T-cell (primary cell): ENCODE data around the gene PRRC2B. TPM values are rescaled to one million over a fixed set of nuclear protein-coding genes. Genes with fewer than 3 reads are reported as not detected.

ENCODE experiments used
- ATAC-seq, 4 experiments: fragments of 200-7000 bp in 3 of 4; fragments of 150-1000 bp in 1 of 4; cut with Tn5 transposase; replicated peaks in 1 of 4; 1 replicate in 3 of 4; 2 replicates in 1 of 4; pipeline ENCODE4 v1.10.0; 2021; ENCODE audit warnings: moderate library complexity in 3 of 4, mild to moderate bottlenecking in 2 of 4, moderate number of reproducible peaks in 1 of 4
- CTCF ChIA-PET, 2 donors: fragments of 300-600 bp; sonication (Branson Sonifier 250); formaldehyde crosslinking; loops; one replicate each; lab custom pipeline; 2022; ENCODE audit warnings: antibody characterized with exemption in 2 of 2; lab: Charles Lee
- POLR2A ChIA-PET, 2 donors: fragments of 300-600 bp; sonication (Branson Sonifier 250); formaldehyde crosslinking; loops; one replicate each; lab custom pipeline; 2022; ENCODE audit warnings: antibody characterized with exemption in 2 of 2; lab: Charles Lee
- DNase-seq, 35 experiments: peaks; one replicate each; pipeline versions ENCODE4 v3.0.0 to v3.0.0-alpha.2; 2013 to 2023
- H3K27ac ChIP-seq: one replicate; pipeline ENCODE4 v1.5.1; 2013; ENCODE audit warnings: low read length
- H3K27me3 ChIP-seq, 2 experiments: replicated peaks in 1 of 2; 1 replicate in 1 of 2; 2 replicates in 1 of 2; pipeline versions ENCODE4 v1.6.1 to v1.7.0; 2013; ENCODE audit warnings: low read length in 1 of 2, mixed read lengths in 1 of 2; ENCODE audit not compliant: control insufficient read depth in 2 of 2, insufficient read depth in 2 of 2; ENCODE audit errors: extremely low read depth in 1 of 2
- H3K36me3 ChIP-seq, 2 donors: 1 replicate in 1 of 2; 2 replicates in 1 of 2; pipeline versions ENCODE4 v1.6.1 to v1.7.0; 2013; ENCODE audit warnings: low read length in 1 of 2; ENCODE audit not compliant: control insufficient read depth in 2 of 2, insufficient read depth in 1 of 2; ENCODE audit errors: extremely low read depth in 1 of 2
- H3K4me1 ChIP-seq, 2 experiments: 1 replicate in 1 of 2; 2 replicates in 1 of 2; pipeline versions ENCODE4 v1.6.1 to v1.7.0; 2013; ENCODE audit warnings: low read length in 2 of 2, mixed read lengths in 1 of 2; ENCODE audit not compliant: insufficient read depth in 2 of 2, control insufficient read depth in 1 of 2; ENCODE audit errors: extremely low read depth in 1 of 2
- H3K4me3 ChIP-seq, 2 donors: 1 replicate in 1 of 2; 2 replicates in 1 of 2; pipeline versions ENCODE4 v1.5.1 to v1.7.0; 2013; ENCODE audit warnings: mild to moderate bottlenecking in 2 of 2, low read length in 1 of 2, moderate library complexity in 1 of 2; ENCODE audit not compliant: control insufficient read depth in 1 of 2; ENCODE audit errors: extremely low read depth in 1 of 2
- H3K9me3 ChIP-seq: 2 replicates; pipeline ENCODE4 v1.7.0; 2013
- H3K27ac Mint-ChIP-seq, 2 donors: one replicate each; pipeline ENCODE4 v1.8.0; 2020 to 2021; ENCODE audit warnings: mild to moderate bottlenecking in 2 of 2, mixed read lengths in 2 of 2
- H3K27me3 Mint-ChIP-seq, 2 donors: one replicate each; pipeline ENCODE4 v1.8.0; 2021 to 2022; ENCODE audit warnings: mixed read lengths in 2 of 2
- H3K36me3 Mint-ChIP-seq: one replicate; pipeline ENCODE4 v1.8.0; 2021; ENCODE audit warnings: mixed read lengths
- H3K4me1 Mint-ChIP-seq, 3 donors: one replicate each; pipeline ENCODE4 v1.8.0; 2020 to 2022; ENCODE audit warnings: mixed read lengths in 3 of 3, mild to moderate bottlenecking in 1 of 3
- H3K4me3 Mint-ChIP-seq, 3 donors: one replicate each; pipeline ENCODE4 v1.8.0; 2020 to 2022; ENCODE audit warnings: mild to moderate bottlenecking in 3 of 3, mixed read lengths in 3 of 3, moderate library complexity in 3 of 3
- H3K9me3 Mint-ChIP-seq, 3 donors: one replicate each; pipeline ENCODE4 v1.8.0; 2020 to 2022; ENCODE audit warnings: mixed read lengths in 3 of 3
- WGBS: methylation state at CpG from one replicate; pipeline ENCODE4 v1.1.5; 2013; ENCODE audit warnings: missing lambda C conversion rate; ENCODE audit not compliant: insufficient coverage; 5-methylcytosine and 5-hydroxymethylcytosine counted together
- total RNA-seq, 35 experiments: library from RNA in 6 of 35; stranded (reverse) in 6 of 35; fragments of 120-200 nt in 1 of 35; gene quantifications; one replicate each; pipeline versions ENCODE4 v1.2.1 to v1.2.4 and lab custom pipeline; 2013 to 2026

PRRC2B gene
- total RNA-seq, 5 donors from 2014 or later (not counting 1 experiment from before 2014, with no cell fraction given), result 259 to 375 (median 370) TPM

- Mint-ChIP-seq H3K36me3 (peaks cover 41% of the 10 kb centered on the region), H3K27ac (peak overlapping the region in 1 of 2 donors; percentile 70), H3K4me1 (peaks cover 3 to 7% (median 5%) of the 10 kb centered on the region in 3 donors), H3K27me3 (no peaks in the 10 kb centered on the region), H3K4me3 (no peak overlapping the region), H3K9me3 (no peaks in the 10 kb centered on the region)
- Histone ChIP-seq H3K27me3 (no peaks in the 10 kb centered on the region), H3K27ac (no peak overlapping the region), H3K4me1 (peaks cover 0 to 4% of the 10 kb centered on the region in 2 experiments), H3K9me3 (no peaks in the 10 kb centered on the region), H3K36me3 (peaks cover 59 to 95% of the 10 kb centered on the region in 2 donors), H3K4me3 (no peak overlapping the region)
- ATAC-seq (no peak), DNase-seq (no peak)
- ChIA-PET POLR2A (no interaction called here), CTCF (interaction anchor here (0.5 to 1.5 kb wide), 3 partner anchors 71 to 128 kb away, joined by 3 to 6 read pairs (median 4); no protein-coding TSS in a partner anchor)
- 90% methylated on average over 15 of the region's 19 CpGs for whole genome bisulfite sequencing
These were observed 84.0 kb downstream of the PRRC2B start for GRCh38 chr9:131477816-131478419.

GRCh38 chr9:131478421-131478868, 84.6 kb downstream of the PRRC2B start:
- Histone ChIP-seq H3K4me1 (peaks cover 0 to 4% of the 10 kb centered on the region in 2 experiments), H3K36me3 (peaks cover 59 to 95% of the 10 kb centered on the region in 2 donors), H3K9me3 (no peaks in the 10 kb centered on the region), H3K4me3 (no peak overlapping the region), H3K27me3 (no peaks in the 10 kb centered on the region), H3K27ac (no peak overlapping the region)
- 84% methylated on average over 5 of the region's 12 CpGs for WGBS
- Mint-ChIP-seq H3K4me3 (no peak overlapping the region), H3K27me3 (no peaks in the 10 kb centered on the region), H3K4me1 (peaks cover 3 to 7% (median 4%) of the 10 kb centered on the region in 3 donors), H3K27ac (peak overlapping the region in 1 of 2 donors; percentile 70), H3K36me3 (peaks cover 41% of the 10 kb centered on the region), H3K9me3 (no peaks in the 10 kb centered on the region)
- ChIA-PET POLR2A (no interaction called here), CTCF (interaction anchor here (0.5 to 1.5 kb wide), 2 partner anchors 72 to 122 kb away, joined by 3 to 6 read pairs; no protein-coding TSS in a partner anchor)
- DNase-seq (peak; percentile 20 to 75 (median 52)), ATAC-seq (peak; percentile 53 to 68 (median 60))

- peaks cover 0 to 4% of the 10 kb centered on the region in 2 experiments for H3K4me1 ChIP-seq
- ChIA-PET CTCF (no interaction called here), POLR2A (interaction anchor here in 1 of 2 donors (0.6 kb wide), 1 partner anchor 718 kb away, joined by 6 read pairs; no protein-coding TSS in a partner anchor)
- H3K9me3 ChIP-seq, result no peaks in the 10 kb centered on the region
- H3K4me3 Mint-ChIP-seq, result no peak overlapping the region
- peaks cover 38% of the 10 kb centered on the region for H3K36me3 Mint-ChIP-seq
- ATAC-seq (no peak), DNase-seq (no peak)
- no peak overlapping the region for H3K4me3 ChIP-seq
- no peak overlapping the region for H3K27ac Mint-ChIP-seq
- no peak overlapping the region for H3K27ac ChIP-seq
- 100% methylated on average over 2 of the region's 10 CpGs for WGBS
- no peaks in the 10 kb centered on the region for H3K27me3 ChIP-seq
- peaks cover 3 to 7% (median 4%) of the 10 kb centered on the region in 3 donors for H3K4me1 Mint-ChIP-seq
- H3K9me3 Mint-ChIP-seq, result no peaks in the 10 kb centered on the region
- no peaks in the 10 kb centered on the region for H3K27me3 Mint-ChIP-seq
- H3K36me3 ChIP-seq, result peaks cover 59 to 95% of the 10 kb centered on the region in 2 donors
These were observed 85.0 kb downstream of the PRRC2B start for GRCh38 chr9:131478911-131479310.

- H3K27ac Mint-ChIP-seq, result no peak overlapping the region
- H3K27me3 ChIP-seq, result no peaks in the 10 kb centered on the region
- H3K4me1 ChIP-seq, result peaks cover 0 to 4% of the 10 kb centered on the region in 2 experiments
- WGBS, result no CpG with 5 or more reads among the region's 1 CpG
- no peaks in the 10 kb centered on the region for H3K9me3 ChIP-seq
- no peaks in the 10 kb centered on the region for H3K9me3 Mint-ChIP-seq
- H3K4me3 Mint-ChIP-seq, result no peak overlapping the region
- H3K36me3 Mint-ChIP-seq, result peaks cover 42% of the 10 kb centered on the region
- ChIA-PET POLR2A (interaction anchor here in 1 of 2 donors (0.6 kb wide), 1 partner anchor 110 kb away, joined by 3 read pairs; no protein-coding TSS in a partner anchor), CTCF (no interaction called here)
- no peak overlapping the region for H3K27ac ChIP-seq
- DNase-seq (no peak), ATAC-seq (no peak)
- peaks cover 60 to 95% of the 10 kb centered on the region in 2 donors for H3K36me3 ChIP-seq
- H3K27me3 Mint-ChIP-seq, result no peaks in the 10 kb centered on the region
- H3K4me1 Mint-ChIP-seq, result peaks cover 3 to 7% (median 4%) of the 10 kb centered on the region in 3 donors
- no peak overlapping the region for H3K4me3 ChIP-seq
These were observed 86.4 kb downstream of the PRRC2B start for GRCh38 chr9:131480258-131480657.

- Mint-ChIP-seq H3K36me3 (peaks cover 48% of the 10 kb centered on the region), H3K4me1 (peaks cover 3 to 8% (median 4%) of the 10 kb centered on the region in 3 donors), H3K27ac (peak overlapping the region in 1 of 2 donors; percentile 58), H3K4me3 (peak overlapping the region in 1 of 3 donors; percentile 32), H3K9me3 (no peaks in the 10 kb centered on the region), H3K27me3 (no peaks in the 10 kb centered on the region)
- ChIA-PET CTCF (interaction anchor here (0.6 to 1.2 kb wide), 4 partner anchors 132 to 280 kb away, joined by 3 to 7 read pairs (median 4); no protein-coding TSS in a partner anchor), POLR2A (interaction anchor here in 1 of 2 donors (0.7 kb wide), 1 partner anchor 1271 kb away, joined by 8 read pairs; no protein-coding TSS in a partner anchor)
- Histone ChIP-seq H3K9me3 (no peaks in the 10 kb centered on the region), H3K27me3 (no peaks in the 10 kb centered on the region), H3K4me3 (no peak overlapping the region), H3K4me1 (peaks cover 0 to 4% of the 10 kb centered on the region in 2 experiments), H3K36me3 (peaks cover 65 to 95% of the 10 kb centered on the region in 2 donors), H3K27ac (no peak overlapping the region)
- DNase-seq, result no peak
- no peak for ATAC-seq
- WGBS, result 91% methylated on average over 16 of the region's 19 CpGs
These were observed 87.8 kb downstream of the PRRC2B start for GRCh38 chr9:131481441-131482342.
